ENCODE results near the gene C10orf88.

- TF ChIP-seq CTCF (IDR thresholded peaks at IDR 0.05) (no peak), POLR2AphosphoS5 (IDR thresholded peaks at IDR 0.05) (no peak), POLR2A (IDR thresholded peaks at IDR 0.05) (no peak), EP300 (IDR thresholded peaks at IDR 0.05) (no peak)
Measured at GRCh38 chr10:122993797-122994336, 39.8 kb upstream of the C10orf88 start.
